GM19023 (cell line): ENCODE measurements around the gene CCDC86.

Source experiments
- ATAC-seq: cut with Tn5 transposase; IDR thresholded peaks from one replicate; pipeline ENCODE4 v1.9.1; 2021; ENCODE audit warnings: mild to moderate bottlenecking, moderate library complexity; ENCODE audit not compliant: unreplicated experiment

CCDC86 gene

GRCh38 chr11:60830478-60831142 lies 11.3 kb upstream of the CCDC86 start:
- ATAC-seq: no peak

- ATAC-seq: no peak
Observed at GRCh38 chr11:60831143-60831500, 10.8 kb upstream of the CCDC86 start.

- no peak for ATAC-seq
Observed at GRCh38 chr11:60831501-60832079, 10.3 kb upstream of the CCDC86 start.

GRCh38 chr11:60834742-60835533 lies 7.0 kb upstream of the CCDC86 start:
- ATAC-seq: no peak

GRCh38 chr11:60835534-60835846 lies 6.4 kb upstream of the CCDC86 start:
- ATAC-seq: no peak

- no peak for ATAC-seq
Observed at GRCh38 chr11:60836866-60837515, 4.9 kb upstream of the CCDC86 start.

GRCh38 chr11:60838132-60838531 lies 3.8 kb upstream of the CCDC86 start:
- ATAC-seq: no peak

GRCh38 chr11:60840470-60841430 lies 1.2 kb upstream of the CCDC86 start:
- no peak for ATAC-seq

GRCh38 chr11:60842668-60843600 lies 1.0 kb downstream of the CCDC86 start:
- no peak for ATAC-seq

- ATAC-seq: no peak
Observed at GRCh38 chr11:60844045-60844869, 2.3 kb downstream of the CCDC86 start.

- ATAC-seq: no peak
Observed at GRCh38 chr11:60844870-60845221, 2.9 kb downstream of the CCDC86 start.

- ATAC-seq: no peak
Observed at GRCh38 chr11:60845338-60845737, 3.4 kb downstream of the CCDC86 start.

- ATAC-seq: no peak
Observed at GRCh38 chr11:60847281-60847680, 5.4 kb downstream of the CCDC86 start.

- no peak for ATAC-seq
Observed at GRCh38 chr11:60847896-60848295, 6.0 kb downstream of the CCDC86 start.

- ATAC-seq: no peak
Observed at GRCh38 chr11:60848714-60849151, 6.8 kb downstream of the CCDC86 start.

GRCh38 chr11:60849641-60850520 lies 8.0 kb downstream of the CCDC86 start:
- no peak for ATAC-seq

GRCh38 chr11:60851327-60852104 lies 9.6 kb downstream of the CCDC86 start:
- no peak for ATAC-seq
